IPS-NIHi7 (cell line): ENCODE data around the gene RNASEL.
A peak's percentile ranks its signal among the peaks of the same experiment; 100 is the strongest.

Experiments
- DNase-seq: peaks from one replicate; pipeline ENCODE4 v3.0.0; 2012; ENCODE audit warnings: mixed read lengths; ENCODE audit errors: extremely low spot score

The RNASEL gene

GRCh38 chr1:182620924-182621585 lies 32.0 kb upstream of the RNASEL start:
- DNase-seq, result no peak

GRCh38 chr1:182617734-182618351 lies 28.8 kb upstream of the RNASEL start:
- DNase-seq, result no peak

- DNase-seq, result no peak
Observed at GRCh38 chr1:182617014-182617429, 28.0 kb upstream of the RNASEL start.

GRCh38 chr1:182616130-182617013 lies 27.3 kb upstream of the RNASEL start:
- DNase-seq, result no peak

- no peak for DNase-seq
Observed at GRCh38 chr1:182615468-182616129, 26.5 kb upstream of the RNASEL start.

GRCh38 chr1:182614796-182615454 lies 25.9 kb upstream of the RNASEL start:
- peak; percentile 57 for DNase-seq

- DNase-seq, result no peak
Observed at GRCh38 chr1:182611787-182612186, 22.7 kb upstream of the RNASEL start.

- no peak for DNase-seq
Observed at GRCh38 chr1:182611326-182611725, 22.3 kb upstream of the RNASEL start.

- DNase-seq, result no peak
Observed at GRCh38 chr1:182610606-182611194, 21.6 kb upstream of the RNASEL start.

- no peak for DNase-seq
Observed at GRCh38 chr1:182608845-182609610, 20.0 kb upstream of the RNASEL start.

- no peak for DNase-seq
Observed at GRCh38 chr1:182608236-182608635, 19.2 kb upstream of the RNASEL start.

GRCh38 chr1:182607566-182607965 lies 18.5 kb upstream of the RNASEL start:
- no peak for DNase-seq

GRCh38 chr1:182604175-182605164 lies 15.4 kb upstream of the RNASEL start, which contains the start of gene RGS16:
TSS of gene RGS16 (minus strand) at chr1:182604389. CDS start at chr1:182604259, 130 bp downstream.
- DNase-seq, result peak; percentile 96

GRCh38 chr1:182603646-182604174 lies 14.7 kb upstream of the RNASEL start:
- peak; percentile 41 for DNase-seq

- no peak for DNase-seq
Observed at GRCh38 chr1:182602935-182603645, 14.0 kb upstream of the RNASEL start.

GRCh38 chr1:182601913-182602312 lies 12.9 kb upstream of the RNASEL start:
- DNase-seq, result no peak

- DNase-seq, result peak; percentile 79
Observed at GRCh38 chr1:182601416-182601786, 12.3 kb upstream of the RNASEL start.

- no peak for DNase-seq
Observed at GRCh38 chr1:182600745-182601415, 11.8 kb upstream of the RNASEL start.
